Measurements from ENCODE around the gene ANXA3.

- TF ChIP-seq EP300 (IDR thresholded peaks at IDR 0.05) (no peak), POLR2A (IDR thresholded peaks at IDR 0.05) (no peak)
- TF ChIP-seq, protein P1, sequence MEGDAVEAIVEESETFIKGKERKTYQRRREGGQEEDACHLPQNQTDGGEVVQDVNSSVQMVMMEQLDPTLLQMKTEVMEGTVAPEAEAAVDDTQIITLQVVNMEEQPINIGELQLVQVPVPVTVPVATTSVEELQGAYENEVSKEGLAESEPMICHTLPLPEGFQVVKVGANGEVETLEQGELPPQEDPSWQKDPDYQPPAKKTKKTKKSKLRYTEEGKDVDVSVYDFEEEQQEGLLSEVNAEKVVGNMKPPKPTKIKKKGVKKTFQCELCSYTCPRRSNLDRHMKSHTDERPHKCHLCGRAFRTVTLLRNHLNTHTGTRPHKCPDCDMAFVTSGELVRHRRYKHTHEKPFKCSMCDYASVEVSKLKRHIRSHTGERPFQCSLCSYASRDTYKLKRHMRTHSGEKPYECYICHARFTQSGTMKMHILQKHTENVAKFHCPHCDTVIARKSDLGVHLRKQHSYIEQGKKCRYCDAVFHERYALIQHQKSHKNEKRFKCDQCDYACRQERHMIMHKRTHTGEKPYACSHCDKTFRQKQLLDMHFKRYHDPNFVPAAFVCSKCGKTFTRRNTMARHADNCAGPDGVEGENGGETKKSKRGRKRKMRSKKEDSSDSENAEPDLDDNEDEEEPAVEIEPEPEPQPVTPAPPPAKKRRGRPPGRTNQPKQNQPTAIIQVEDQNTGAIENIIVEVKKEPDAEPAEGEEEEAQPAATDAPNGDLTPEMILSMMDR (IDR thresholded peaks at IDR 0.05), result no peak
Observed at GRCh38 chr4:78560296-78560963, 8.9 kb downstream of the ANXA3 start.

Data from tibial nerve (tissue), 4 donors.